Choroid plexus epithelial cell (primary cell): Measurements from ENCODE around the gene ASPSCR1.
A peak's percentile ranks its signal among the peaks of the same experiment; 100 is the strongest.

Experiments used
- DNase-seq: peaks from one replicate; pipeline ENCODE4 v3.0.0-alpha.2; 2010; ENCODE audit warnings: low read depth
- H3K4me3 ChIP-seq: 2 replicates; pipeline ENCODE4 v1.5.1; 2011; ENCODE audit warnings: low read depth, mild to moderate bottlenecking, control low read depth, low read length, moderate library complexity
- CTCF ChIP-seq: conservative IDR thresholded peaks from 2 replicates; pipeline ENCODE4 v1.5.1; 2011; ENCODE audit warnings: low read depth, mild to moderate bottlenecking, control low read depth, inconsistent platforms, low read length, moderate library complexity

ASPSCR1 gene

GRCh38 chr17:82017612-82018151 lies 40.3 kb downstream of the ASPSCR1 start:
- TF ChIP-seq CTCF = no peak
- no peak for DNase-seq
- H3K4me3 ChIP-seq = no peak overlapping the region

- DNase-seq = no peak
- no peak for TF ChIP-seq CTCF
- H3K4me3 ChIP-seq = no peak overlapping the region
These were observed 40.9 kb downstream of the ASPSCR1 start for GRCh38 chr17:82018152-82018988.

- H3K4me3 ChIP-seq = no peak overlapping the region
- no peak for DNase-seq
These were observed 41.7 kb downstream of the ASPSCR1 start for GRCh38 chr17:82018989-82019689.

GRCh38 chr17:82019690-82020571 lies 42.5 kb downstream of the ASPSCR1 start:
- H3K4me3 ChIP-seq = no peak overlapping the region
- DNase-seq = no peak
- peak; percentile 78 for TF ChIP-seq CTCF

More at GRCh38 chr17:82018989-82019689, 41.7 kb downstream of the ASPSCR1 start:
- no peak for TF ChIP-seq CTCF

- TF ChIP-seq CTCF = no peak
- H3K4me3 ChIP-seq = no peak overlapping the region
- no peak for DNase-seq
These were observed 43.2 kb downstream of the ASPSCR1 start for GRCh38 chr17:82020572-82021106.
